ENCODE results near the gene SPP1.

Gene SPP1

GRCh38 chr4:87974856-87975462 lies 555 bp upstream of the SPP1 start:
- Histone ChIP-seq H3K27me3 (replicated peaks; ENCODE audit: control insufficient read depth, insufficient read depth, low read length) (no peaks in the 10 kb centered on the region), H3K36me3 (ENCODE audit: control insufficient read depth, insufficient read depth, low read length) (no peaks in the 10 kb centered on the region), H3K4me3 (replicated peaks; ENCODE audit: low read depth, low read length) (no peak overlapping the region)
- TF ChIP-seq CTCF (IDR thresholded peaks at IDR 0.05; ENCODE audit: insufficient read depth, low read length, poor library complexity, severe bottlenecking), result no peak
- no peak for DNase-seq (ENCODE audit: extremely low read depth, insufficient read length)

GRCh38 chr4:87977521-87978278 lies 2.2 kb downstream of the SPP1 start:
- Histone ChIP-seq H3K4me3 (replicated peaks; ENCODE audit: low read depth, low read length) (no peak overlapping the region), H3K27me3 (replicated peaks; ENCODE audit: control insufficient read depth, insufficient read depth, low read length) (no peaks in the 10 kb centered on the region)
- TF ChIP-seq CTCF (IDR thresholded peaks at IDR 0.05; ENCODE audit: insufficient read depth, low read length, poor library complexity, severe bottlenecking), result no peak

GRCh38 chr4:87978681-87979080 lies 3.2 kb downstream of the SPP1 start:
- no peak for DNase-seq (ENCODE audit: extremely low read depth, insufficient read length)
- Histone ChIP-seq H3K4me3 (replicated peaks; ENCODE audit: low read depth, low read length) (no peak overlapping the region), H3K27me3 (replicated peaks; ENCODE audit: control insufficient read depth, insufficient read depth, low read length) (no peaks in the 10 kb centered on the region), H3K36me3 (ENCODE audit: control insufficient read depth, insufficient read depth, low read length) (no peaks in the 10 kb centered on the region)
- no peak for TF ChIP-seq CTCF (IDR thresholded peaks at IDR 0.05; ENCODE audit: insufficient read depth, low read length, poor library complexity, severe bottlenecking)

More at GRCh38 chr4:87977521-87978278, 2.2 kb downstream of the SPP1 start:
- H3K36me3 ChIP-seq (ENCODE audit: control insufficient read depth, insufficient read depth, low read length), result no peaks in the 10 kb centered on the region
- no peak for DNase-seq (ENCODE audit: extremely low read depth, insufficient read length)

- Histone ChIP-seq H3K36me3 (ENCODE audit: control insufficient read depth, insufficient read depth, low read length) (no peaks in the 10 kb centered on the region), H3K4me3 (replicated peaks; ENCODE audit: low read depth, low read length) (no peak overlapping the region), H3K27me3 (replicated peaks; ENCODE audit: control insufficient read depth, insufficient read depth, low read length) (no peaks in the 10 kb centered on the region)
- TF ChIP-seq CTCF (IDR thresholded peaks at IDR 0.05; ENCODE audit: insufficient read depth, low read length, poor library complexity, severe bottlenecking), result no peak
- no peak for DNase-seq (ENCODE audit: extremely low read depth, insufficient read length)
Observed at GRCh38 chr4:87979810-87980209, 4.3 kb downstream of the SPP1 start.

- H3K4me3 ChIP-seq (replicated peaks; ENCODE audit: low read depth, low read length), result no peak overlapping the region
- TF ChIP-seq CTCF (IDR thresholded peaks at IDR 0.05; ENCODE audit: insufficient read depth, low read length, poor library complexity, severe bottlenecking), result no peak
- no peaks in the 10 kb centered on the region for H3K27me3 ChIP-seq (replicated peaks; ENCODE audit: control insufficient read depth, insufficient read depth, low read length)
- H3K36me3 ChIP-seq (ENCODE audit: control insufficient read depth, insufficient read depth, low read length), result no peaks in the 10 kb centered on the region
- DNase-seq (ENCODE audit: extremely low read depth, insufficient read length), result no peak
Observed at GRCh38 chr4:87981486-87981885, 6.0 kb downstream of the SPP1 start.
